C4-2B (cell line): Measurements from ENCODE around the gene ZFYVE28.

ENCODE experiments used
- ZFX ChIP-seq: fragments of 450-650 bp; IDR thresholded peaks from 2 replicates; pipeline ENCODE4 v1.6.1; 2017
- TF ChIP-seq, protein P1 (sequence below): fragments of 450-650 bp; conservative IDR thresholded peaks from 2 replicates; pipeline ENCODE4 v1.5.1; 2017; ENCODE audit warnings: mild to moderate bottlenecking

DNA sequence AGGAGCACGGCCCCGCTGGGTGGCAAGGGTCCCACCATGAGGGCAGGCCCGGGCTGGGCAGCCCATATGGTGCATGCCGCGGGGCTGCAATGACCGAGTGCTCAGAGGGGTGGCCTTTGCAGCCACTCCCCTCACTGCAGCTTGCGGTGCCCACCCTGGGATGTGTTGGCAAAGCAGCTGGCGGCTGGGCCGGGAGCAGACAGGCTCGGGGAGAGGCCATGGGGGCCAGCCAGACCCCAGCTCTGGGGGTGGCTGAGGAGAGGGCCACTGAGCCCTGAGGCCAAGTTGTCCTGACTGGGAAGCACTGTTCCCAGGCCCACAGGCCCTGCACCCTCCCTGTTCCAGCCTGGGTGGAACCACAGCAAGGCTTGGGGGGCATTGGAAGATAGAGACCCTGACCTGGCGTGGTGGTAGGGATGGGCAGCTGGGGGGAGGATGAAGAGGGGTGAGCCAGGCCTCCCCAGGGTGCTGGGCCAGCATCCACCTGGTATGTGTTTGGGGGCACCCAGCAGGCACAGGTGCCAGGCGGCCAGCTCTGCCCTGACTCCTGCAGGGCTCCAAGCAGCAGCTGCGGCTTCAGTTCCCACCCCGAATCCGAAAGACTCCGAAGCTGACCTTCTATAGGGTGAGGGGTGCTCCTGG is 32.1 kb upstream of the ZFYVE28 start:
- TF ChIP-seq, protein P1, sequence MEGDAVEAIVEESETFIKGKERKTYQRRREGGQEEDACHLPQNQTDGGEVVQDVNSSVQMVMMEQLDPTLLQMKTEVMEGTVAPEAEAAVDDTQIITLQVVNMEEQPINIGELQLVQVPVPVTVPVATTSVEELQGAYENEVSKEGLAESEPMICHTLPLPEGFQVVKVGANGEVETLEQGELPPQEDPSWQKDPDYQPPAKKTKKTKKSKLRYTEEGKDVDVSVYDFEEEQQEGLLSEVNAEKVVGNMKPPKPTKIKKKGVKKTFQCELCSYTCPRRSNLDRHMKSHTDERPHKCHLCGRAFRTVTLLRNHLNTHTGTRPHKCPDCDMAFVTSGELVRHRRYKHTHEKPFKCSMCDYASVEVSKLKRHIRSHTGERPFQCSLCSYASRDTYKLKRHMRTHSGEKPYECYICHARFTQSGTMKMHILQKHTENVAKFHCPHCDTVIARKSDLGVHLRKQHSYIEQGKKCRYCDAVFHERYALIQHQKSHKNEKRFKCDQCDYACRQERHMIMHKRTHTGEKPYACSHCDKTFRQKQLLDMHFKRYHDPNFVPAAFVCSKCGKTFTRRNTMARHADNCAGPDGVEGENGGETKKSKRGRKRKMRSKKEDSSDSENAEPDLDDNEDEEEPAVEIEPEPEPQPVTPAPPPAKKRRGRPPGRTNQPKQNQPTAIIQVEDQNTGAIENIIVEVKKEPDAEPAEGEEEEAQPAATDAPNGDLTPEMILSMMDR = no peak
- no peak for TF ChIP-seq ZFX
